Activated CD8-positive, alpha-beta T cell treated with anti-CD3 and anti-CD28 coated beads, Interleukin-2, amount 10 ng/mL, durations not matched to agents 7 days and 5 days (primary cell): ENCODE measurements around the gene ULBP3. TPM values are rescaled to one million over a fixed set of nuclear protein-coding genes. Genes with fewer than 3 reads are reported as not detected.

ENCODE experiments used
- ATAC-seq: fragments of 150-1000 bp; cut with Tn5 transposase; one replicate; pipeline ENCODE4 v1.10.0; 2021; ENCODE audit warnings: moderate library complexity
- CTCF ChIA-PET: fragments of 350-600 bp; sonication (Branson Sonifier 250); formaldehyde crosslinking; loops from one replicate; lab custom pipeline; 2021; ENCODE audit warnings: antibody characterized with exemption; lab: Charles Lee
- POLR2A ChIA-PET: fragments of 350-600 bp; sonication (Branson Sonifier 250); formaldehyde crosslinking; loops from one replicate; lab custom pipeline; 2021; ENCODE audit warnings: antibody characterized with exemption; lab: Charles Lee
- DNase-seq: peaks from one replicate; pipeline ENCODE4 v3.0.0-alpha.2; 2020
- H3K27ac Mint-ChIP-seq: one replicate; pipeline ENCODE4 v1.8.0; 2021; ENCODE audit warnings: mild to moderate bottlenecking, mixed read lengths
- H3K27me3 Mint-ChIP-seq: one replicate; pipeline ENCODE4 v1.8.0; 2021; ENCODE audit warnings: low read depth, mixed read lengths
- H3K36me3 Mint-ChIP-seq: one replicate; pipeline ENCODE4 v1.8.0; 2021; ENCODE audit warnings: low read depth, mixed read lengths
- H3K4me1 Mint-ChIP-seq: one replicate; pipeline ENCODE4 v1.8.0; 2021; ENCODE audit warnings: low read depth, mixed read lengths
- H3K4me3 Mint-ChIP-seq: one replicate; pipeline ENCODE4 v1.8.0; 2021; ENCODE audit warnings: mild to moderate bottlenecking, mixed read lengths
- H3K9me3 Mint-ChIP-seq: one replicate; pipeline ENCODE4 v1.8.0; 2022; ENCODE audit warnings: mixed read lengths; ENCODE audit not compliant: insufficient read depth
- total RNA-seq, 2 experiments: library from RNA; stranded (reverse); gene quantifications; one replicate each; pipeline ENCODE4 v1.2.3, GENCODE V29; 2021

The ULBP3 gene
- total RNA-seq, 2 experiments from 2014 or later: 1.8 to 2.9 TPM

DNA sequence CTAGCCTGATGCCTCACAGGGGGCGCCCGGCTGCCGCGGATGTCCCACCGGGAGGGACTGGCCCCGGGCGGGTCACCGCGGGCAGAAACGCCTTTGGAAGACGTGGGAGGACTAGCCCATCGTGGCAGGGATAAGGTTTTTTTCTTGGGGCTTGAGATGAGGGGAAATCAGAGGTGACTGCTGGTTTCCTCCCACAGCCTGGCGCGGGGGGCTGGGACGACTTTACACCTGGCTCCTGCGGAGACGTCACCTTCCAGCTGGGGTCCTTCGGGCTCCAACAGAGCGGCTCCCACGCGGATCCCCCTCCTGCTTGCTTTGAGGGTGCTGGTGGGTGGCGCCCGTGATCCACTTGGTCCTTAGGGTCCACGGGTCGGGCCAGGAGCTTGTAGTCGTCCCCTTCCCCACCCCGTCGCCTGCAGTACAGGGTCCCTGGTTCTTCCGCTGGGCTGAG, 11.4 kb downstream of the ULBP3 start:
- ChIA-PET POLR2A (no interaction called here), CTCF (interaction anchor here (4.4 kb wide), 1 partner anchor 13 kb away, joined by 20 read pairs; no protein-coding TSS in a partner anchor)
- H3K27ac Mint-ChIP-seq: no peak overlapping the region
- no peaks in the 10 kb centered on the region for H3K36me3 Mint-ChIP-seq
- H3K4me3 Mint-ChIP-seq: no peak overlapping the region
- peaks cover 38% of the 10 kb centered on the region for H3K27me3 Mint-ChIP-seq
- H3K4me1 Mint-ChIP-seq: peaks cover 11% of the 10 kb centered on the region
- DNase-seq (no peak), ATAC-seq (no peak)
- no peaks in the 10 kb centered on the region for H3K9me3 Mint-ChIP-seq

DNA sequence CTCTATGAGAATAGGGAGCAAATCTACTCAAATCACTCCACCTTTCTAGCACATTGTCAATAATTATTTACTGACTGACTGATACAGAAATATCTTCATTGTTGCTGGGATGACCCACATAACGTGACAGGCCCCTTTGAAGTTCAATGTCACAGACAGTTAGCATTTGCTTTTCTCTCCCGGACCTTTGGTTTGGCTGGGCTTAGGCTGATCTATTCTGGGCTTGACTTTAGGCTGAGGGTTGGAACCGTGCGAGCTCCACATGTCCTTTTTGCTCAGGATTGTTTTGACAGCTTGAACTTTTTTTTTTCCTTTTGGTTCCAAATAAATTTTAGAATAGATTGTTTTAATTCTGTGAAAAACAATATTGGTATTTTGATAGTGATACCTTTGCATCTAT, 12.0 kb downstream of the ULBP3 start:
- ATAC-seq: no peak
- H3K4me3 Mint-ChIP-seq: no peak overlapping the region
- H3K4me1 Mint-ChIP-seq: peaks cover 11% of the 10 kb centered on the region
- POLR2A ChIA-PET: no interaction called here
- H3K36me3 Mint-ChIP-seq: no peaks in the 10 kb centered on the region
- CTCF ChIA-PET: interaction anchor here (4.4 kb wide), 1 partner anchor 14 kb away, joined by 20 read pairs; no protein-coding TSS in a partner anchor
- DNase-seq: no peak
- H3K27me3 Mint-ChIP-seq: peaks cover 39% of the 10 kb centered on the region
- no peaks in the 10 kb centered on the region for H3K9me3 Mint-ChIP-seq
- H3K27ac Mint-ChIP-seq: no peak overlapping the region

GRCh38 chr6:150056156-150056555, 12.8 kb downstream of the ULBP3 start:
- H3K27me3 Mint-ChIP-seq: peaks cover 40% of the 10 kb centered on the region
- H3K9me3 Mint-ChIP-seq: no peaks in the 10 kb centered on the region
- H3K4me1 Mint-ChIP-seq: peaks cover 11% of the 10 kb centered on the region
- no peaks in the 10 kb centered on the region for H3K36me3 Mint-ChIP-seq
- H3K27ac Mint-ChIP-seq: no peak overlapping the region
- ChIA-PET CTCF (interaction anchor here (1.5 to 4.4 kb wide), 2 partner anchors 15 to 21 kb away, joined by 4 to 20 read pairs; no protein-coding TSS in a partner anchor), POLR2A (no interaction called here)
- no peak overlapping the region for H3K4me3 Mint-ChIP-seq
- ATAC-seq (no peak), DNase-seq (no peak)

- peaks cover 7% of the 10 kb centered on the region for H3K4me1 Mint-ChIP-seq
- CTCF ChIA-PET: interaction anchor here (0.9 to 4.4 kb wide), 6 partner anchors 16 to 125 kb away, joined by 3 to 20 read pairs (median 4); no protein-coding TSS in a partner anchor
- DNase-seq (no peak), ATAC-seq (no peak)
- H3K9me3 Mint-ChIP-seq: no peaks in the 10 kb centered on the region
- H3K27me3 Mint-ChIP-seq: peaks cover 44% of the 10 kb centered on the region
- no peaks in the 10 kb centered on the region for H3K36me3 Mint-ChIP-seq
- H3K27ac Mint-ChIP-seq: no peak overlapping the region
- no peak overlapping the region for H3K4me3 Mint-ChIP-seq
- POLR2A ChIA-PET: no interaction called here
Observed at GRCh38 chr6:150055131-150055530, 13.8 kb downstream of the ULBP3 start.

DNA sequence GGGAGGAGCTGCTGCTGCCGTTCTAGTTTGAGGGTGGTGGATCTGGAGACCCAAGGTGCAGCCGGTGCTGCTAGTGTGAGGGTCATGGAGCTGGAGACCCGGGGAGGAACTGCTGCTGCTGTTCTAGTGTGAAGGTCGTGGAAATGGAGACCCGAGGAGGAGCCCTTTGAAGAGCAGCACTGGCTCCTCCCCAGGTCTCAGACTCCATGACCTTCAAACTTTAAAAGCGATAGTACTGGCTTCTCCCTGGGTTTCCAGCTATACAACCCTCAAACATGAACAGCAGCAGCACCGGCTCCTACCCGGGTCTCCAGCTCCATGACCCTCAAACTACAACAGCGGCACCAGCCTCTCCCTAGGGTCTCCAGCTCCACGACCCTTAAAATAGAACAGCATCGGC, 15.5 kb downstream of the ULBP3 start:
- Mint-ChIP-seq H3K4me1 (no peaks in the 10 kb centered on the region), H3K9me3 (no peaks in the 10 kb centered on the region), H3K4me3 (no peak overlapping the region), H3K27me3 (peaks cover 42% of the 10 kb centered on the region), H3K36me3 (no peaks in the 10 kb centered on the region), H3K27ac (no peak overlapping the region)
- no peak for ATAC-seq
- ChIA-PET CTCF (interaction anchor here (1.0 to 4.4 kb wide), 4 partner anchors 11 to 342 kb away, joined by 3 to 20 read pairs (median 3); no protein-coding TSS in a partner anchor), POLR2A (interaction anchor here (1.4 kb wide), 1 partner anchor 27 kb away, joined by 3 read pairs; no protein-coding TSS in a partner anchor)
- no peak for DNase-seq

GRCh38 chr6:150050846-150051245, 18.1 kb downstream of the ULBP3 start:
- no peaks in the 10 kb centered on the region for H3K36me3 Mint-ChIP-seq
- peaks cover 3% of the 10 kb centered on the region for H3K4me1 Mint-ChIP-seq
- DNase-seq: no peak
- H3K4me3 Mint-ChIP-seq: no peak overlapping the region
- H3K27me3 Mint-ChIP-seq: peaks cover 48% of the 10 kb centered on the region
- no peaks in the 10 kb centered on the region for H3K9me3 Mint-ChIP-seq
- H3K27ac Mint-ChIP-seq: no peak overlapping the region
- ChIA-PET CTCF (no interaction called here), POLR2A (no interaction called here)
- ATAC-seq: no peak

DNA sequence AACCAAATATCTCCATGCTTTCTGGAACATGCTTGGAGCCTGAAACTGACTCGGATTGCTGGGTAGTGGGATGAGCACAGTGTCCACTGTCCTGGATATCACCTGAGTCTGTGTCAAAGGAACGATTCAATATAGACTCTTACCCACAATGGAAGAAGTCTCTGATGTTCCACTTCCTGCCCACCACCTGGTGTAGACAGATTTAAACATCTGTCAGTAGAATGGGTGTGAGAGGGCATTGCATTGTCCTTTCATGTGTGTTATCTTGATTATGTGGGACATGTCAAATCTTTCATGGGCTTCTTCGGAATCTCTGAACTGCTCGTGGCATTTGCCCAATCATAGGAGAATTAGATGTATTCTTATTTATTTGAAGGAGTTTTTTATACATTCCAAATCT, 20.8 kb downstream of the ULBP3 start:
- Mint-ChIP-seq H3K4me1 (peaks cover 3% of the 10 kb centered on the region), H3K27me3 (peaks cover 33% of the 10 kb centered on the region), H3K9me3 (no peaks in the 10 kb centered on the region), H3K36me3 (no peaks in the 10 kb centered on the region), H3K4me3 (no peak overlapping the region), H3K27ac (no peak overlapping the region)
- ChIA-PET POLR2A (no interaction called here), CTCF (no interaction called here)
- ATAC-seq (no peak), DNase-seq (no peak)

- Mint-ChIP-seq H3K27me3 (peaks cover 26% of the 10 kb centered on the region), H3K4me1 (peaks cover 3% of the 10 kb centered on the region), H3K27ac (no peak overlapping the region), H3K4me3 (no peak overlapping the region), H3K9me3 (no peaks in the 10 kb centered on the region), H3K36me3 (no peaks in the 10 kb centered on the region)
- CTCF ChIA-PET: no interaction called here
- POLR2A ChIA-PET: no interaction called here
- DNase-seq: no peak
- ATAC-seq: no peak
Observed at GRCh38 chr6:150046943-150047342, 22.0 kb downstream of the ULBP3 start.

DNA sequence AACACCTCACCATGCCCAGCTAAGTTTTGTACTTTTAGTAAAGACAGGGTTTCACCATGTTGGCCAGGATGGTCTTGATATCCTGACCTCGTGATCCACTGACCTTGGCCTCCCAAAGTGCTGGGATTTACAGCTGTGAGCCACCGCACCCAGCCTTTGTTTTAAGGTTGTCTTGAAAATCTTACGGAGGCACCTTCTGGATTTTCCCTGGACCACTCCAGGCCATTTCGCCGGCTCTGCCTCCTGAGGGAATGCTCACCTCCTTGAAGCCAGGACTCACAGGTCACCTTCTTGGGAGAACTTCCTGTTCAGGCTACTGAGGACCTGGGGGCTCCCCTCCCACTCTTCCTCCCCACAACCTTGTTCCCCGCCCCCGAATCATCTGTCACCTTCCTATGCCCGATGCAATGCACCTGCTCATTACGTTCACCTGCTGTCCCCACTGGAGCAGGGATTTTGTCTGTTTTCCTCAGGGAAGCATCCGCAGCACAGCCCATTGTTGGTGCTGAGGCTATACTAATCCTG, 24.2 kb downstream of the ULBP3 start:
- CTCF ChIA-PET: no interaction called here

DNA sequence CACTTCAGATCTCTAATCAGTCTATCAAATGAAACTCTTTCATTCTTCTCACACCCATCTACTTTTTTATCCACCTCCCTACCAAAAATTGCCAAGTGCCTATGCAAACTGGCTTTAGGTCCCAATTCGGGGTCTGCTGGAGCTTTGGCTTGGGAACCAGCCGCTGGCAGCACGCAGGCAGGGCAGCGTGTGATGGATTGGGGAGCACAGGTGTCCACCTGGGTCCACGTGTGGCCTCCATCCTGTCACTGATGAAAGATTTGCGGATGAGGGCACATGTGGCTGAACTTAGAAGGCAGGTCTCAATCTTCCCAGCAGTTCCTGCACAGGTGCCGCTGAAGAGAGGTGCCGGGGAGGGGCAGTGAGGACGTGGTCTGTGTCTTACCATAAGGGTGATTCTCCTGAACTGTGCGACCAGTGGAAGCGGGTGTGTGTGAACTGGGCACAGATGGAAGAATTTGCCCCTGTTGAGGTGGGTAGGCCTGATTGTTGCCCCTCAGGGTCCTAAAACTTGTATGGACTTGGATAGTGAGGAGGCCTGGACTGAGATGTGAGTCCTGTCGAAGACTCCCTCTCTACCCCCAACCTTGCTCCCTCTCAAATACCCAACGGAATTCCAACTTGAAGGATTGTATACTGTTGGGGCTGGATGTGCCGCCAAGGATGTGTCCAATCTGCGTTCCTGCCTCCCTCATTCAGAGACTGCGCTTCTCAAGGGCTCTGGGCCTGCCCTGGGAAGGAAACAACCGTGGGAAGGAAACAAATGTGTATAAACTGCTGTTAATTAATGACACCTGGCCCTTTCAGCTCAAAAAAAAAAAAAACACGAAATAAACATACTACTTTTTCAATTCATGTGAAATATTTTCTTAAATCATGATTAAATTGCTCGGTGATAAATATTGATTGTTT, 25.2 kb downstream of the ULBP3 start:
- ATAC-seq (no peak), DNase-seq (no peak)
- Mint-ChIP-seq H3K4me1 (peaks cover 4% of the 10 kb centered on the region), H3K27ac (no peak overlapping the region), H3K4me3 (no peak overlapping the region), H3K27me3 (peaks cover 46% of the 10 kb centered on the region), H3K9me3 (no peaks in the 10 kb centered on the region), H3K36me3 (no peaks in the 10 kb centered on the region)
- CTCF ChIA-PET: no interaction called here
- POLR2A ChIA-PET: no interaction called here

More for the DNA sequence above, 24.2 kb downstream of the ULBP3 start:
- Mint-ChIP-seq H3K4me3 (no peak overlapping the region), H3K36me3 (no peaks in the 10 kb centered on the region), H3K9me3 (no peaks in the 10 kb centered on the region), H3K27me3 (peaks cover 36% of the 10 kb centered on the region), H3K27ac (no peak overlapping the region), H3K4me1 (peaks cover 3% of the 10 kb centered on the region)
- ATAC-seq (no peak), DNase-seq (no peak)
- POLR2A ChIA-PET: no interaction called here

- ATAC-seq: no peak
- Mint-ChIP-seq H3K36me3 (no peaks in the 10 kb centered on the region), H3K4me3 (no peak overlapping the region), H3K9me3 (no peaks in the 10 kb centered on the region), H3K4me1 (peaks cover 7% of the 10 kb centered on the region), H3K27ac (no peak overlapping the region), H3K27me3 (peaks cover 52% of the 10 kb centered on the region)
- POLR2A ChIA-PET: no interaction called here
- CTCF ChIA-PET: interaction anchor here (0.9 kb wide), 1 partner anchor 11 kb away, joined by 3 read pairs; no protein-coding TSS in a partner anchor
- DNase-seq: no peak
Observed at GRCh38 chr6:150043096-150043495, 25.8 kb downstream of the ULBP3 start.
